Sigmoid colon (tissue), 7 donors: ENCODE results near the gene KEAP1. TPM values are rescaled to one million over a fixed set of nuclear protein-coding genes. Genes with fewer than 3 reads are reported as not detected.

ENCODE experiments used
- DNase-seq: peaks from one replicate; pipeline ENCODE4 v3.0.0-alpha.2; 2019
- H3K27ac ChIP-seq, 4 donors: fragments of 200-600 bp; sonication (generic); one replicate each; pipeline ENCODE4 v1.5.1; 2016 to 2019; ENCODE audit warnings: mild to moderate bottlenecking in 1 of 4
- H3K27me3 ChIP-seq, 3 donors: fragments of 200-600 bp; sonication (generic); one replicate each; pipeline ENCODE4 v1.5.1; 2019; ENCODE audit warnings: mild to moderate bottlenecking in 1 of 3
- H3K36me3 ChIP-seq, 4 donors: fragments of 200-600 bp; sonication (generic); one replicate each; pipeline ENCODE4 v1.5.1; 2016 to 2019
- H3K4me1 ChIP-seq, 4 donors: fragments of 200-600 bp; sonication (generic); one replicate each; pipeline ENCODE4 v1.5.1; 2017 to 2019
- H3K4me3 ChIP-seq, 4 donors: fragments of 200-600 bp; sonication (generic); one replicate each; pipeline ENCODE4 v1.5.1; 2017 to 2019; ENCODE audit warnings: mild to moderate bottlenecking in 2 of 4, moderate library complexity in 1 of 4
- H3K9me3 ChIP-seq, 4 donors: fragments of 200-600 bp in 3 of 4; sonication (generic) in 3 of 4; one replicate each; pipeline versions ENCODE4 v1.5.1 to v1.6.1; 2013 to 2019
- EP300 ChIP-seq, 4 donors: sonication (generic); formaldehyde crosslinking; IDR thresholded peaks; one replicate each; pipeline ENCODE4 v1.6.1; 2017; ENCODE audit warnings: antibody characterized with exemption in 4 of 4
- POLR2A ChIP-seq, 2 donors: fragments of 450-650 bp; IDR thresholded peaks; one replicate each; pipeline ENCODE4 v1.6.1; 2016; ENCODE audit warnings: antibody characterized with exemption in 2 of 2, mild to moderate bottlenecking in 2 of 2, moderate library complexity in 2 of 2
- POLR2AphosphoS5 ChIP-seq, 4 donors: sonication (generic); formaldehyde crosslinking; IDR thresholded peaks; one replicate each; pipeline ENCODE4 v1.6.1; 2017; ENCODE audit warnings: antibody characterized with exemption in 4 of 4
- WGBS, 2 donors: extraction: QIAGEN DNeasy Blood & Tissue Kit; methylation state at CpG; one replicate each; pipeline ENCODE4 v1.1.7; 2013; 5-methylcytosine and 5-hydroxymethylcytosine counted together
- intact Hi-C: fragments of 100-400 bp; cut with DNase I; formaldehyde crosslinking; loops from one replicate; pipeline ENCODE4 v1.15.1; 2023
- polyA plus RNA-seq, 3 donors: library from polyadenylated mRNA; stranded (reverse); fragments of 200-250 nt; gene quantifications; one replicate each; pipeline ENCODE4 v1.2.3, GENCODE V29; 2013
- total RNA-seq, 4 donors: library from RNA; depleted of rRNA; stranded (reverse); fragments of >200 nt; gene quantifications; one replicate each; pipeline ENCODE4 v1.1.0, GENCODE V29; 2016
- TF ChIP-seq, protein P1 (sequence below), 4 experiments: fragments of 450-650 bp in 3 of 4; fragments of 200-600 bp in 1 of 4; IDR thresholded peaks; one replicate each; pipeline ENCODE4 v1.5.1; 2016 to 2019; ENCODE audit warnings: antibody characterized with exemption in 4 of 4, mild to moderate bottlenecking in 3 of 4, moderate library complexity in 2 of 4
- donor health status: healthy with polysubstance abuse.
- donor health status: Bipolar disorder and iron deficiency.
- donor health status: healthy.

Gene KEAP1
- total and polyA plus RNA-seq, 7 donors, result 43.2 to 67.8 (median 50.5) TPM

DNA sequence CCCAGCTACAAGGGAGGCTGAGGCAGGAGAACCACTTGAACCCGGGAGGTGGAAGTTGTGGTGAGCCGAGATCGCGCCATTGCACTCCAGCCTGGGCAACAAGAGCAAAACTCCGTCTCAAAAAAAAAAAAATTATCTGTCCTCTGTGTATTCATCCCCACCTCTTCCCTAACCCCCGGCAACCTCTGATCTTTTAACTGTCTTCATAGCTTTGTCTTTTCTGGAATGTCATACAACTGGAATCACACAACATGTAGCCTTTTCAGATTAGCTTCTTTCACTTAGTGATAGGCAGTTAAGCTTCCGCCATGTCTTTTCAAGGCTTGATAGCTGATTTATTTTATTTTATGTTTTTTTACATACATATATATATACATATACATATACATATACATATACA, 22.5 kb upstream of the KEAP1 start:
- Histone ChIP-seq H3K36me3 (no peaks in the 10 kb centered on the region), H3K4me3 (no peak overlapping the region), H3K27ac (no peak overlapping the region), H3K27me3 (peaks cover 0 to 4% (median 0%) of the 10 kb centered on the region in 3 donors), H3K9me3 (no peaks in the 10 kb centered on the region), H3K4me1 (no peaks in the 10 kb centered on the region)
- 87 to 90% methylated on average over 7 of the region's 7 CpGs for WGBS, 2 donors
- DNase-seq, result no peak
- TF ChIP-seq POLR2A (IDR thresholded peaks at IDR 0.05), result no peak
- TF ChIP-seq POLR2AphosphoS5 (IDR thresholded peaks at IDR 0.05), result no peak
- no peak for TF ChIP-seq EP300 (IDR thresholded peaks at IDR 0.05)
- TF ChIP-seq, protein P1, sequence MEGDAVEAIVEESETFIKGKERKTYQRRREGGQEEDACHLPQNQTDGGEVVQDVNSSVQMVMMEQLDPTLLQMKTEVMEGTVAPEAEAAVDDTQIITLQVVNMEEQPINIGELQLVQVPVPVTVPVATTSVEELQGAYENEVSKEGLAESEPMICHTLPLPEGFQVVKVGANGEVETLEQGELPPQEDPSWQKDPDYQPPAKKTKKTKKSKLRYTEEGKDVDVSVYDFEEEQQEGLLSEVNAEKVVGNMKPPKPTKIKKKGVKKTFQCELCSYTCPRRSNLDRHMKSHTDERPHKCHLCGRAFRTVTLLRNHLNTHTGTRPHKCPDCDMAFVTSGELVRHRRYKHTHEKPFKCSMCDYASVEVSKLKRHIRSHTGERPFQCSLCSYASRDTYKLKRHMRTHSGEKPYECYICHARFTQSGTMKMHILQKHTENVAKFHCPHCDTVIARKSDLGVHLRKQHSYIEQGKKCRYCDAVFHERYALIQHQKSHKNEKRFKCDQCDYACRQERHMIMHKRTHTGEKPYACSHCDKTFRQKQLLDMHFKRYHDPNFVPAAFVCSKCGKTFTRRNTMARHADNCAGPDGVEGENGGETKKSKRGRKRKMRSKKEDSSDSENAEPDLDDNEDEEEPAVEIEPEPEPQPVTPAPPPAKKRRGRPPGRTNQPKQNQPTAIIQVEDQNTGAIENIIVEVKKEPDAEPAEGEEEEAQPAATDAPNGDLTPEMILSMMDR (IDR thresholded peaks at IDR 0.05), result no peak
- intact Hi-C loops, result no loop called here

DNA sequence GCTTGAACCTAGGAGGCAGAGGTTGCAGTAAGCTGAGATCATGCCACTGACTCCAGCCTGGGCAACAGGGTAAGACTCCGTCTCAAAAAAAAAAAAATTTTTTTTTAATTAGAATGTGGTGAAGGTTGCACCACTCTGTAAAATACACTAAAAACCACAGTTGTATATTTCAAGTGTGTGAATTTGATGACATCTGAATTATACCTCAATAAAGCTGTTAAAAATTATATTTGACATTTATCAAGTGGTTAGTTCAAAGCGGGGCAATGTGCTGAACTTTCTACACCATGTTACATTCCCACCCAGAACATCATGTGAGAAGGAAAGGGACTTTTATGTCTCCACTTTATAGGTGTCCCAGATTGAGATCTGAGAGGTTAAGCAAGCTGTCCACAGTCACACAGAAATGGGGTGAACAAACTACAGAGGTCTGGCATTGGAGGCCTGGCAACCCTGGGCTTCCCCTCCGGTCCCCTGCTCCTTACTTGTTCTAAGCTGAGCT, 20.0 kb upstream of the KEAP1 start:
- H3K9me3 ChIP-seq, result no peaks in the 10 kb centered on the region
- 68 to 82% methylated on average over 3 of the region's 3 CpGs for WGBS, 2 donors
- no peak overlapping the region for H3K27ac ChIP-seq
- intact Hi-C loops, result no loop called here
- TF ChIP-seq POLR2AphosphoS5 (IDR thresholded peaks at IDR 0.05) (no peak), EP300 (IDR thresholded peaks at IDR 0.05) (no peak), POLR2A (IDR thresholded peaks at IDR 0.05) (no peak)
- TF ChIP-seq, protein P1 (IDR thresholded peaks at IDR 0.05), result no peak
- H3K27me3 ChIP-seq, result peaks cover 8 to 27% (median 24%) of the 10 kb centered on the region in 3 donors
- no peak overlapping the region for H3K4me3 ChIP-seq
- no peaks in the 10 kb centered on the region for H3K36me3 ChIP-seq
- H3K4me1 ChIP-seq, result peaks cover 0 to 6% (median 5%) of the 10 kb centered on the region in 4 donors
- DNase-seq, result no peak

DNA sequence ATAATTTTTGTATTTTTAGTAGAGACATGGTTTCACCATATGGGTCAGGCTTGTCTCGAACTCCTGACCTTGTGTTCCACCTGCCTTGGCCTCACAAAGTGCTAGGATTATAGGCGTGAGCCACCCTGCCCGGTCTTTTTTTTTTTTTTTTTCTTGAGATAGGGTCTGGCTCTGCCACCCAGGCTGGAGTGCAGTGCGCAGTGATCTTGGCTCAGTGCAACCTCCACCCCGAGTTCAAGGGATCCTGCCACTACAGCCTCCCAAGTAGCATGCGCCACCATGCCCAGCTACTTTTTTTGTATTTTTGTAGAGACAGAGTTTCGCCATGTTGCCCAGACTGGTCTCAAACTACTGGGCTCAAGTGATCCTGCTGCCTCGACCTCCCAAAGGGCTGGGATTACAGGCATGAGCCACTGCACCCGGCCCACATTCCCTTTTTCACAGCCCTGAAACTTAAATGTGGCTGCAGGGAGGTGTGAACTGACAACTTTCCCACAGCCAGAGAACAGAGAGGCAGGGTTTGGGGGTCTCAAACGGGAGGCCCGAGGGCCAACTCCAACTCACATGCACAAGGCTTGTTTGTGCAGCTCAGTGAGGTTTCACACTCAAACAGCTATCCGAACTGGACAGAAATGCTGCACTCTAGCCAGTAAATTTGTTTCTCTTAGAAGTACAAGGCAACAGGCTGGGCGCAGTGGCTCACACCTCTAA, 18.5 kb upstream of the KEAP1 start:
- intact Hi-C loops, result no loop called here
- WGBS, 2 donors, result 79 to 82% methylated on average over 13 of the region's 13 CpGs
- Histone ChIP-seq H3K36me3 (no peaks in the 10 kb centered on the region), H3K4me3 (no peak overlapping the region), H3K27me3 (peaks cover 22 to 41% (median 40%) of the 10 kb centered on the region in 3 donors), H3K9me3 (no peaks in the 10 kb centered on the region), H3K27ac (no peak overlapping the region), H3K4me1 (peaks cover 0 to 21% (median 19%) of the 10 kb centered on the region in 4 donors)
- TF ChIP-seq POLR2AphosphoS5 (IDR thresholded peaks at IDR 0.05) (no peak), EP300 (IDR thresholded peaks at IDR 0.05) (no peak), POLR2A (IDR thresholded peaks at IDR 0.05) (no peak)
- TF ChIP-seq, protein P1 (IDR thresholded peaks at IDR 0.05), result no peak
- DNase-seq, result no peak

DNA sequence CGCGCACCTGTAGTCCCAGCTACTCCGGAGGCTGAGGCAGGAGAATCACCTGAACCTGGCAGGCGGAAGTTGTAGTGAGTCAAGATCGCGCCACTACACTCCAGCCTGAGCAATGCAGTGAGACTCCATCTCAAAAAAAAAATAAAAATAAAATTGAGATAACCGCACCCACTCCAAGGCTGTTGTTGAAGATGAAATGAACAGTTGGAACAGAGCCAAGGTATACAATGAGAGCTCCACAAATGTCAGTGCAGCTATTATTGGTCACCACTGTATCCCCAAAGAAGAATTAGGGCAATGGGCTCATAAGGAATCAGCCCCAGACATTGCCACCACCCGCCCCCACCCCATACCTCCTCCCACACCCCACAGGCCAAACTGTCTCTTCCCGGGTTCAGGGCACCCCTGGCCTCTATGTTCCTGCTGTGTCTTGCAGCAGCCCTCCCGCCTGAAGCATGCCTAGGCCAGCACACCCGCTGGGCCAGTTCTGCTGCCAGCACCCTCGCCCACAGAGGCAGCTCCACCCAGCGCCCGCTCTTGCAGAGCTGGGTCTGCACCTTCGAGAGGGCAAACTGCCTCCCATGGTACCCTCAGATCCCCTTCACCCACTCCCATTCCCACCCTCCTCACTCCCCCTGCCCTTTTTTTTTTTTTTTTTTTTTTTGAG, 17.6 kb upstream of the KEAP1 start:
- TF ChIP-seq POLR2AphosphoS5 (IDR thresholded peaks at IDR 0.05) (no peak), POLR2A (IDR thresholded peaks at IDR 0.05) (no peak), EP300 (IDR thresholded peaks at IDR 0.05) (no peak)
- TF ChIP-seq, protein P1 (IDR thresholded peaks at IDR 0.05), result no peak
- no peak overlapping the region for H3K27ac ChIP-seq
- H3K36me3 ChIP-seq, result no peaks in the 10 kb centered on the region
- no peak for DNase-seq
- intact Hi-C loops, result no loop called here
- H3K9me3 ChIP-seq, result no peaks in the 10 kb centered on the region
- 44 to 84% methylated on average over 15 of the region's 15 CpGs for WGBS, 2 donors
- H3K4me3 ChIP-seq, result no peak overlapping the region
- H3K27me3 ChIP-seq, result peaks cover 25 to 48% (median 48%) of the 10 kb centered on the region in 3 donors
- H3K4me1 ChIP-seq, result peaks cover 0 to 21% (median 19%) of the 10 kb centered on the region in 4 donors
